Frontal cortex (tissue), 4 donors: ENCODE measurements around the gene IZUMO1. TPM values are rescaled to one million over a fixed set of nuclear protein-coding genes. Genes with fewer than 3 reads are reported as not detected.
A peak's percentile ranks its signal among the peaks of the same experiment; 100 is the strongest.
"Not testable (repeated sequence)": the region's sequence is repeated elsewhere in the genome, so short reads cannot be mapped to it uniquely, and the experiment has no call there.

Source experiments
- DNase-seq, 2 donors: peaks; one replicate each; pipeline ENCODE4 v3.0.0; 2012; ENCODE audit warnings: low spot score in 2 of 2
- FAIRE-seq: peaks from 2 replicates; lab custom pipeline; 2012; peaks lifted over from hg19 to GRCh38; lab: Jason Lieb, UNC
- total RNA-seq: library from RNA; depleted of rRNA; stranded (reverse); fragments of >200 nt; gene quantifications from one replicate; pipeline ENCODE4 v1.2.3, GENCODE V29; 2014
- donor health status: control.
- donor health status: control.
- donor health status: control.

The IZUMO1 gene
- total RNA-seq: not detected

- no peak for FAIRE-seq
- peak; percentile 81 to 82 for DNase-seq
These were observed at the start of gene IZUMO1 for GRCh38 chr19:48746738-48747575. Gene IZUMO1, minus strand, starts transcription at chr19:48746909. Its CDS starts 1,050 bp downstream, at chr19:48745859.

- FAIRE-seq (no peak), DNase-seq (no peak)
These were observed 49.0 kb upstream of the IZUMO1 start for GRCh38 chr19:48795685-48796070.

- FAIRE-seq: no peak
- DNase-seq: peak; percentile 90 to 95
These were observed 48.5 kb upstream of the IZUMO1 start for GRCh38 chr19:48795055-48795684.

GRCh38 chr19:48794291-48794690 is 47.6 kb upstream of the IZUMO1 start:
- no peak for FAIRE-seq

GRCh38 chr19:48793271-48793670 is 46.6 kb upstream of the IZUMO1 start:
- FAIRE-seq: no peak
- DNase-seq: no peak

More at GRCh38 chr19:48794291-48794690, 47.6 kb upstream of the IZUMO1 start:
- DNase-seq: no peak

GRCh38 chr19:48787331-48787730 is 40.6 kb upstream of the IZUMO1 start:
- not testable (repeated sequence) for DNase-seq, FAIRE-seq

GRCh38 chr19:48786422-48786821 is 39.7 kb upstream of the IZUMO1 start:
- DNase-seq, FAIRE-seq: not testable (repeated sequence)

- DNase-seq (no peak), FAIRE-seq (no peak)
These were observed 37.8 kb upstream of the IZUMO1 start for GRCh38 chr19:48784527-48784926.

GRCh38 chr19:48780631-48781391 is 34.1 kb upstream of the IZUMO1 start:
- no peak for FAIRE-seq
- no peak for DNase-seq

GRCh38 chr19:48779636-48780035 is 32.9 kb upstream of the IZUMO1 start:
- FAIRE-seq (no peak), DNase-seq (no peak)

- no peak for FAIRE-seq
- no peak for DNase-seq
These were observed 31.0 kb upstream of the IZUMO1 start for GRCh38 chr19:48777720-48778119.

GRCh38 chr19:48777139-48777538 is 30.4 kb upstream of the IZUMO1 start:
- DNase-seq (no peak), FAIRE-seq (no peak)

GRCh38 chr19:48772503-48772953 is 25.8 kb upstream of the IZUMO1 start:
- FAIRE-seq (no peak), DNase-seq (no peak)

- no peak for DNase-seq
- no peak for FAIRE-seq
These were observed 24.2 kb upstream of the IZUMO1 start for GRCh38 chr19:48770734-48771472.

- DNase-seq (no peak), FAIRE-seq (no peak)
These were observed 23.6 kb upstream of the IZUMO1 start for GRCh38 chr19:48770266-48770665.

- FAIRE-seq (no peak), DNase-seq (no peak)
These were observed 22.4 kb upstream of the IZUMO1 start for GRCh38 chr19:48768994-48769713.

GRCh38 chr19:48768171-48768753 is 21.6 kb upstream of the IZUMO1 start:
- not testable (repeated sequence) for DNase-seq, FAIRE-seq

- not testable (repeated sequence) for FAIRE-seq, DNase-seq
These were observed 19.1 kb upstream of the IZUMO1 start for GRCh38 chr19:48765816-48766215.
